Loucy (cell line): ENCODE measurements around the gene RPS6KA1.

Source experiments
- H2AFZ ChIP-seq: fragments of 200-600 bp; sonication (generic); 2 replicates; pipeline ENCODE4 v1.6.0; 2016; ENCODE audit warnings: antibody characterized with exemption, mild to moderate bottlenecking, low read length, moderate library complexity
- H3F3A ChIP-seq: fragments of 200-600 bp; 2 replicates; pipeline ENCODE4 v1.6.0; 2016; ENCODE audit warnings: antibody characterized with exemption, low read depth, mild to moderate bottlenecking
- H3K27me3 ChIP-seq: fragments of 200-600 bp; sonication (generic); 2 replicates; pipeline ENCODE4 v1.6.1; 2014; ENCODE audit warnings: low read length, mild to moderate bottlenecking; ENCODE audit not compliant: insufficient read depth, poor library complexity, severe bottlenecking
- H3K36me3 ChIP-seq: fragments of 200-600 bp; sonication (generic); 2 replicates; pipeline ENCODE4 v1.6.1; 2016; ENCODE audit warnings: low read length; ENCODE audit not compliant: insufficient read depth
- H3K4me1 ChIP-seq: fragments of 200-600 bp; sonication (generic); 2 replicates; pipeline ENCODE4 v1.5.1; 2014; ENCODE audit warnings: low read length, mild to moderate bottlenecking; ENCODE audit not compliant: insufficient read depth, poor library complexity, severe bottlenecking
- H3K4me2 ChIP-seq: fragments of 200-600 bp; sonication (generic); 2 replicates; pipeline ENCODE4 v1.6.0; 2014; ENCODE audit warnings: antibody characterized with exemption, low read length, low read depth, mild to moderate bottlenecking; ENCODE audit not compliant: poor library complexity, severe bottlenecking
- H3K4me3 ChIP-seq: fragments of 200-600 bp; sonication (generic); 2 replicates; pipeline ENCODE4 v1.5.1; 2014; ENCODE audit warnings: low read length, mild to moderate bottlenecking, mixed read lengths; ENCODE audit not compliant: poor library complexity, severe bottlenecking
- H3K79me2 ChIP-seq: fragments of 200-600 bp; sonication (generic); 2 replicates; pipeline ENCODE4 v1.6.1; 2014; ENCODE audit warnings: low read length; ENCODE audit not compliant: insufficient read depth
- H3K9ac ChIP-seq: fragments of 200-600 bp; sonication (generic); 2 replicates; pipeline ENCODE4 v1.6.0; 2014; ENCODE audit warnings: mild to moderate bottlenecking, low read depth, low read length, moderate library complexity; ENCODE audit not compliant: poor library complexity, severe bottlenecking
- H3K9me2 ChIP-seq: fragments of 200-600 bp; sonication (generic); replicated peaks from 2 replicates; pipeline ENCODE4 v1.6.1; 2016; ENCODE audit warnings: low read depth, low read length, mixed read lengths
- H3K9me3 ChIP-seq: fragments of 200-600 bp; sonication (generic); 2 replicates; pipeline ENCODE4 v1.6.1; 2014; ENCODE audit warnings: mild to moderate bottlenecking, antibody characterized with exemption, low read length, low read depth; ENCODE audit not compliant: insufficient read depth
- H4K20me1 ChIP-seq: fragments of 200-600 bp; sonication (generic); 2 replicates; pipeline ENCODE4 v1.6.0; 2014; ENCODE audit warnings: antibody characterized with exemption, low read length, mild to moderate bottlenecking; ENCODE audit not compliant: insufficient read depth, poor library complexity, severe bottlenecking
- EZH2phosphoT487 ChIP-seq: fragments of 200-600 bp; IDR thresholded peaks from 2 replicates; pipeline ENCODE4 v1.6.1; 2018; ENCODE audit warnings: antibody characterized with exemption, mild to moderate bottlenecking, moderate library complexity, borderline replicate concordance
- TF ChIP-seq, protein P1 (sequence below): fragments of 200-600 bp; sonication (generic); conservative IDR thresholded peaks from 2 replicates; pipeline ENCODE4 v1.5.1; 2014; ENCODE audit warnings: mild to moderate bottlenecking, antibody characterized with exemption, low read length

Gene RPS6KA1

GRCh38 chr1:26552720-26553119 is 23.2 kb downstream of the RPS6KA1 start:
- no peak overlapping the region for H3K4me2 ChIP-seq
- H3F3A ChIP-seq, result no peaks in the 10 kb centered on the region
- H3K36me3 ChIP-seq, result peaks cover 58% of the 10 kb centered on the region; the same call in 1 of the 2 replicates
- H3K9ac ChIP-seq, result no peak overlapping the region
- peaks cover 12% of the 10 kb centered on the region for H3K79me2 ChIP-seq
- H3K9me3 ChIP-seq, result no peaks in the 10 kb centered on the region
- H4K20me1 ChIP-seq, result peaks cover 4% of the 10 kb centered on the region
- H3K4me3 ChIP-seq, result no peak overlapping the region
- TF ChIP-seq, protein P1, sequence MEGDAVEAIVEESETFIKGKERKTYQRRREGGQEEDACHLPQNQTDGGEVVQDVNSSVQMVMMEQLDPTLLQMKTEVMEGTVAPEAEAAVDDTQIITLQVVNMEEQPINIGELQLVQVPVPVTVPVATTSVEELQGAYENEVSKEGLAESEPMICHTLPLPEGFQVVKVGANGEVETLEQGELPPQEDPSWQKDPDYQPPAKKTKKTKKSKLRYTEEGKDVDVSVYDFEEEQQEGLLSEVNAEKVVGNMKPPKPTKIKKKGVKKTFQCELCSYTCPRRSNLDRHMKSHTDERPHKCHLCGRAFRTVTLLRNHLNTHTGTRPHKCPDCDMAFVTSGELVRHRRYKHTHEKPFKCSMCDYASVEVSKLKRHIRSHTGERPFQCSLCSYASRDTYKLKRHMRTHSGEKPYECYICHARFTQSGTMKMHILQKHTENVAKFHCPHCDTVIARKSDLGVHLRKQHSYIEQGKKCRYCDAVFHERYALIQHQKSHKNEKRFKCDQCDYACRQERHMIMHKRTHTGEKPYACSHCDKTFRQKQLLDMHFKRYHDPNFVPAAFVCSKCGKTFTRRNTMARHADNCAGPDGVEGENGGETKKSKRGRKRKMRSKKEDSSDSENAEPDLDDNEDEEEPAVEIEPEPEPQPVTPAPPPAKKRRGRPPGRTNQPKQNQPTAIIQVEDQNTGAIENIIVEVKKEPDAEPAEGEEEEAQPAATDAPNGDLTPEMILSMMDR, result no peak
- no peak for TF ChIP-seq EZH2phosphoT487
- H3K4me1 ChIP-seq, result peaks cover 13% of the 10 kb centered on the region
- no peaks in the 10 kb centered on the region for H3K9me2 ChIP-seq
- no peaks in the 10 kb centered on the region for H3K27me3 ChIP-seq
- H2AFZ ChIP-seq, result no peak overlapping the region

GRCh38 chr1:26553942-26554682 is 24.6 kb downstream of the RPS6KA1 start:
- no peak overlapping the region for H2AFZ ChIP-seq
- peaks cover 8% of the 10 kb centered on the region for H3K4me1 ChIP-seq
- no peaks in the 10 kb centered on the region for H4K20me1 ChIP-seq
- no peak overlapping the region for H3K4me2 ChIP-seq
- H3K4me3 ChIP-seq, result no peak overlapping the region
- TF ChIP-seq, protein P1, result no peak
- TF ChIP-seq EZH2phosphoT487, result no peak
- H3K79me2 ChIP-seq, result no peaks in the 10 kb centered on the region
- H3K9me3 ChIP-seq, result no peaks in the 10 kb centered on the region
- no peaks in the 10 kb centered on the region for H3K9me2 ChIP-seq
- H3K36me3 ChIP-seq, result peaks cover 58% of the 10 kb centered on the region; the same call in 1 of the 2 replicates
- H3K27me3 ChIP-seq, result no peaks in the 10 kb centered on the region
- H3F3A ChIP-seq, result no peaks in the 10 kb centered on the region
- H3K9ac ChIP-seq, result no peak overlapping the region

DNA sequence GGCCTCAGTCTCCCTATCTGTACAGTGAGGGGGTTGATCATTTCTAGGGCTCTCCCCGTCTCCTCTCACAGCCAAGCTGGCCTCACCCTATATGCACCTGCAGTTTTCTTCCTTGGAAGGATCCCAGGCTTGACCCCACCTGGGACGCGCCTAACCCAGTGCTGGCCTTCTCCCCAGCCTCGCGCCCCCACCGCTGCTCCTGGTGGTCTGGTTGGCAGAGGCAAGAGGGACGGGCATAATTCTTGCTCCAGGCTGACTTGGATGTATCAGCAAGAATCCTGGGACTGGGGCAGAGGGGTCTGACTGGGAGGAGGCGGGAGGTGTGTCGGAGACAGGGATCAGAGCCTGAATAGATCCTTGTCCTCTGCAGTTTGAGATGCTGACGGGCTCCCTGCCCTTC is 25.2 kb downstream of the RPS6KA1 start:
- Histone ChIP-seq H3K27me3 (no peaks in the 10 kb centered on the region), H3K4me2 (no peak overlapping the region), H3K4me1 (peaks cover 8% of the 10 kb centered on the region), H3K4me3 (no peak overlapping the region), H3F3A (no peaks in the 10 kb centered on the region), H3K79me2 (no peaks in the 10 kb centered on the region), H3K9me3 (no peaks in the 10 kb centered on the region), H3K9ac (no peak overlapping the region), H3K9me2 (no peaks in the 10 kb centered on the region), H2AFZ (no peak overlapping the region), H3K36me3 (peaks cover 64% of the 10 kb centered on the region; the same call in 1 of the 2 replicates), H4K20me1 (no peaks in the 10 kb centered on the region)
- TF ChIP-seq, protein P1, result no peak
- no peak for TF ChIP-seq EZH2phosphoT487
